Esophagus squamous epithelium (tissue), 4 donors: ENCODE data around the gene PAPPA.

Experiments
- POLR2A ChIP-seq, 4 donors: fragments of 450-650 bp; IDR thresholded peaks; one replicate each; pipeline ENCODE4 v1.6.1; 2017; ENCODE audit warnings: antibody characterized with exemption in 4 of 4, mild to moderate bottlenecking in 4 of 4, moderate library complexity in 3 of 4
- TF ChIP-seq, protein P1 (sequence below), 6 experiments: fragments of 450-650 bp in 4 of 6; fragments of 200-600 bp in 2 of 6; sonication (generic) in 2 of 6; IDR thresholded peaks; one replicate each; pipeline ENCODE4 v1.5.1; 2016 to 2019; ENCODE audit warnings: antibody characterized with exemption in 6 of 6, mild to moderate bottlenecking in 4 of 6, moderate library complexity in 4 of 6

- TF ChIP-seq, protein P1, sequence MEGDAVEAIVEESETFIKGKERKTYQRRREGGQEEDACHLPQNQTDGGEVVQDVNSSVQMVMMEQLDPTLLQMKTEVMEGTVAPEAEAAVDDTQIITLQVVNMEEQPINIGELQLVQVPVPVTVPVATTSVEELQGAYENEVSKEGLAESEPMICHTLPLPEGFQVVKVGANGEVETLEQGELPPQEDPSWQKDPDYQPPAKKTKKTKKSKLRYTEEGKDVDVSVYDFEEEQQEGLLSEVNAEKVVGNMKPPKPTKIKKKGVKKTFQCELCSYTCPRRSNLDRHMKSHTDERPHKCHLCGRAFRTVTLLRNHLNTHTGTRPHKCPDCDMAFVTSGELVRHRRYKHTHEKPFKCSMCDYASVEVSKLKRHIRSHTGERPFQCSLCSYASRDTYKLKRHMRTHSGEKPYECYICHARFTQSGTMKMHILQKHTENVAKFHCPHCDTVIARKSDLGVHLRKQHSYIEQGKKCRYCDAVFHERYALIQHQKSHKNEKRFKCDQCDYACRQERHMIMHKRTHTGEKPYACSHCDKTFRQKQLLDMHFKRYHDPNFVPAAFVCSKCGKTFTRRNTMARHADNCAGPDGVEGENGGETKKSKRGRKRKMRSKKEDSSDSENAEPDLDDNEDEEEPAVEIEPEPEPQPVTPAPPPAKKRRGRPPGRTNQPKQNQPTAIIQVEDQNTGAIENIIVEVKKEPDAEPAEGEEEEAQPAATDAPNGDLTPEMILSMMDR (IDR thresholded peaks at IDR 0.05) = no peak
- TF ChIP-seq POLR2A (IDR thresholded peaks at IDR 0.05) = no peak
These were observed 7.3 kb downstream of the PAPPA start for GRCh38 chr9:116160676-116161571.
